ENCODE measurements around the gene PYGM.

GRCh38 chr11:64745189-64745520 lies 14.6 kb downstream of the PYGM start:
- TF ChIP-seq, protein P1, sequence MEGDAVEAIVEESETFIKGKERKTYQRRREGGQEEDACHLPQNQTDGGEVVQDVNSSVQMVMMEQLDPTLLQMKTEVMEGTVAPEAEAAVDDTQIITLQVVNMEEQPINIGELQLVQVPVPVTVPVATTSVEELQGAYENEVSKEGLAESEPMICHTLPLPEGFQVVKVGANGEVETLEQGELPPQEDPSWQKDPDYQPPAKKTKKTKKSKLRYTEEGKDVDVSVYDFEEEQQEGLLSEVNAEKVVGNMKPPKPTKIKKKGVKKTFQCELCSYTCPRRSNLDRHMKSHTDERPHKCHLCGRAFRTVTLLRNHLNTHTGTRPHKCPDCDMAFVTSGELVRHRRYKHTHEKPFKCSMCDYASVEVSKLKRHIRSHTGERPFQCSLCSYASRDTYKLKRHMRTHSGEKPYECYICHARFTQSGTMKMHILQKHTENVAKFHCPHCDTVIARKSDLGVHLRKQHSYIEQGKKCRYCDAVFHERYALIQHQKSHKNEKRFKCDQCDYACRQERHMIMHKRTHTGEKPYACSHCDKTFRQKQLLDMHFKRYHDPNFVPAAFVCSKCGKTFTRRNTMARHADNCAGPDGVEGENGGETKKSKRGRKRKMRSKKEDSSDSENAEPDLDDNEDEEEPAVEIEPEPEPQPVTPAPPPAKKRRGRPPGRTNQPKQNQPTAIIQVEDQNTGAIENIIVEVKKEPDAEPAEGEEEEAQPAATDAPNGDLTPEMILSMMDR (IDR thresholded peaks at IDR 0.05), result no peak
- TF ChIP-seq POLR2A (IDR thresholded peaks at IDR 0.05), result peak; percentile 12
- no peak for TF ChIP-seq EP300 (IDR thresholded peaks at IDR 0.05)
